HFFc6 (cell line): Measurements from ENCODE around the gene NLRC3. TPM values are rescaled to one million over a fixed set of nuclear protein-coding genes. Genes with fewer than 3 reads are reported as not detected.

Experiments used
- DNase-seq: peaks from one replicate; pipeline ENCODE4 v3.0.0-alpha.2; 2018
- H3K27ac Mint-ChIP-seq: 2 replicates; pipeline ENCODE4 v1.8.0; 2020; ENCODE audit warnings: mild to moderate bottlenecking, mixed read lengths
- H3K27me3 Mint-ChIP-seq: 2 replicates; pipeline ENCODE4 v1.8.0; 2021; ENCODE audit warnings: mild to moderate bottlenecking, moderate library complexity, mixed read lengths; ENCODE audit not compliant: insufficient read depth
- H3K36me3 Mint-ChIP-seq: 2 replicates; pipeline ENCODE4 v1.8.0; 2021; ENCODE audit warnings: low read depth, mixed read lengths
- H3K4me1 Mint-ChIP-seq: 2 replicates; pipeline ENCODE4 v1.8.0; 2020; ENCODE audit warnings: low read depth, mixed read lengths
- H3K4me3 Mint-ChIP-seq: 2 replicates; pipeline ENCODE4 v1.8.0; 2020; ENCODE audit warnings: mild to moderate bottlenecking, moderate library complexity, mixed read lengths
- H3K9me3 Mint-ChIP-seq: 2 replicates; pipeline ENCODE4 v1.8.0; 2020; ENCODE audit warnings: mild to moderate bottlenecking, mixed read lengths
- total RNA-seq, 6 experiments: library from RNA; stranded (reverse); fragmentation: NEBNext Ultra II Directional; extraction: Animal tissue kit (Norgen Biotek cat#: 25700); gene quantifications; 2 replicates in 1 of 6; 3 replicates in 5 of 6; pipeline ENCODE4 v1.2.3, GENCODE V29; 2021
- TF ChIP-seq, protein P1 (sequence below): fragments of 200-600 bp; sonication (generic); IDR thresholded peaks from 2 replicates; pipeline ENCODE4 v1.5.0; 2021; ENCODE audit warnings: antibody characterized with exemption, mild to moderate bottlenecking

NLRC3 gene
- total RNA-seq, 6 experiments from 2014 or later, result not detected

GRCh38 chr16:3550851-3551847 is 26.1 kb downstream of the NLRC3 start:
- no peaks in the 10 kb centered on the region for H3K4me1 Mint-ChIP-seq
- H3K36me3 Mint-ChIP-seq, result no peaks in the 10 kb centered on the region
- H3K9me3 Mint-ChIP-seq, result no peaks in the 10 kb centered on the region; the same call in 1 of the 2 replicates
- TF ChIP-seq, protein P1, sequence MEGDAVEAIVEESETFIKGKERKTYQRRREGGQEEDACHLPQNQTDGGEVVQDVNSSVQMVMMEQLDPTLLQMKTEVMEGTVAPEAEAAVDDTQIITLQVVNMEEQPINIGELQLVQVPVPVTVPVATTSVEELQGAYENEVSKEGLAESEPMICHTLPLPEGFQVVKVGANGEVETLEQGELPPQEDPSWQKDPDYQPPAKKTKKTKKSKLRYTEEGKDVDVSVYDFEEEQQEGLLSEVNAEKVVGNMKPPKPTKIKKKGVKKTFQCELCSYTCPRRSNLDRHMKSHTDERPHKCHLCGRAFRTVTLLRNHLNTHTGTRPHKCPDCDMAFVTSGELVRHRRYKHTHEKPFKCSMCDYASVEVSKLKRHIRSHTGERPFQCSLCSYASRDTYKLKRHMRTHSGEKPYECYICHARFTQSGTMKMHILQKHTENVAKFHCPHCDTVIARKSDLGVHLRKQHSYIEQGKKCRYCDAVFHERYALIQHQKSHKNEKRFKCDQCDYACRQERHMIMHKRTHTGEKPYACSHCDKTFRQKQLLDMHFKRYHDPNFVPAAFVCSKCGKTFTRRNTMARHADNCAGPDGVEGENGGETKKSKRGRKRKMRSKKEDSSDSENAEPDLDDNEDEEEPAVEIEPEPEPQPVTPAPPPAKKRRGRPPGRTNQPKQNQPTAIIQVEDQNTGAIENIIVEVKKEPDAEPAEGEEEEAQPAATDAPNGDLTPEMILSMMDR, result no peak
- H3K4me3 Mint-ChIP-seq, result no peak overlapping the region
- no peak overlapping the region for H3K27ac Mint-ChIP-seq
- peaks cover 31% of the 10 kb centered on the region for H3K27me3 Mint-ChIP-seq
- no peak for DNase-seq

GRCh38 chr16:3549906-3550305 is 27.3 kb downstream of the NLRC3 start:
- Mint-ChIP-seq H3K4me3 (no peak overlapping the region), H3K36me3 (no peaks in the 10 kb centered on the region), H3K27ac (no peak overlapping the region), H3K27me3 (peaks cover 33% of the 10 kb centered on the region), H3K9me3 (no peaks in the 10 kb centered on the region; the same call in 1 of the 2 replicates), H3K4me1 (no peaks in the 10 kb centered on the region)
- TF ChIP-seq, protein P1, result no peak
- DNase-seq, result no peak

- Mint-ChIP-seq H3K36me3 (no peaks in the 10 kb centered on the region), H3K27ac (no peak overlapping the region), H3K27me3 (peaks cover 35% of the 10 kb centered on the region), H3K4me1 (no peaks in the 10 kb centered on the region), H3K4me3 (no peak overlapping the region), H3K9me3 (no peaks in the 10 kb centered on the region; the same call in 1 of the 2 replicates)
- no peak for DNase-seq
- TF ChIP-seq, protein P1, result no peak
Measured at GRCh38 chr16:3548859-3549258, 28.3 kb downstream of the NLRC3 start.

DNA sequence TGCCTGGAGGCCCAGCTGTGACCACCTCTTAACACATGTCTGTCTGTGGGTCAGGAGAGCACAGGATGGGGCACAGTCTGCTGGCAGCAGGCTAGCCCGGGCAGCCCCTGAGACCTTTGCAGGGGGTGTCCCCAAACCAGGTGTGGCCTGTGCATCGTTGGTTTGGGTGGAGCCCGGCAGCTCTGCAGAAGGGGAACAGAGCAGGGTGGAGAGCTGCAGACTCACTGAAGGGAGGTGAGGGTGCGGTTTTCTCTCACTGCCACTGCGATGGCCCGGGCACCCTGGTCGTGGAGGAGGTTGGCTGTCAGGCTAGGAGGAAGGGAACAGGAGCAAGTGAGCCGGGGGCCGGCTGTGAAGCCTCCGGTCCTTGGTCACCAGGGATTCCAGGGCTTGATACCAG is 28.8 kb downstream of the NLRC3 start:
- DNase-seq, result no peak
- Mint-ChIP-seq H3K27me3 (peaks cover 37% of the 10 kb centered on the region), H3K27ac (no peak overlapping the region), H3K9me3 (no peaks in the 10 kb centered on the region; the same call in 1 of the 2 replicates), H3K4me3 (no peak overlapping the region), H3K4me1 (no peaks in the 10 kb centered on the region), H3K36me3 (no peaks in the 10 kb centered on the region)
- TF ChIP-seq, protein P1, result no peak

DNA sequence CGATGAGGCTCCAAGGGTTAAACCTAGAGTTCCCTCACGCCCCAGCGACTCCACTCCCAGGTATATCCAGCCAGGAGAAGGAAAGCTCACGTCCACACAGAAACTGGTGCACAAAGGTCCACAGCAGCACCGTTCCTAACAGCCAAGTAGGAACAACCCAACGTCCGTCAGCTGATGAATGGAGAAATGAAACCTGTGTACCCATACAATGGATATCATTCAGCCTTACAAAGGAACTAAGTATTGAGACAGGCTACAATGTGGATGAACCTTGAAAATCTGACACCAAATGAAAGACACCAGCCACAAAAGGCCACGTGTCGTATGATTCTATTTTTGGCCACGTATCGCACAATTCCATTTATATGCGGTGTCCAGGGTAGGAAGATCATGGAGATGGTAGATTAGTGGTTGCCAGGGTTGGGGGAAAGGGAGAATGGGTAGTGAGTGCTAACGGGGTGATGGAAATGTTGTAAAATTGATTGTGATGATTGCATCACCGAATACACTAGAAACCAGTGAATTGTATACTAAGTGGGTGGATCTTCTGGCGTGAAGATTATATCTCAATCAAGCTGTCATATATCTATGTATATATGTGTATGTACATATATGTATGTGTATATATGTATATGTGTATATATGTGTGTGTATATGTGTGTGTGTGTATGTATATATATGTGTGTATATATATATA is 30.1 kb downstream of the NLRC3 start:
- H3K4me3 Mint-ChIP-seq, result no peak overlapping the region
- H3K27me3 Mint-ChIP-seq, result peaks cover 37% of the 10 kb centered on the region
- TF ChIP-seq, protein P1, result no peak
- no peak overlapping the region for H3K27ac Mint-ChIP-seq
- no peak for DNase-seq
- no peaks in the 10 kb centered on the region for H3K4me1 Mint-ChIP-seq
- H3K9me3 Mint-ChIP-seq, result no peaks in the 10 kb centered on the region; the same call in 1 of the 2 replicates
- H3K36me3 Mint-ChIP-seq, result no peaks in the 10 kb centered on the region
